ENCODE results near the gene AJUBA. TPM values are rescaled to one million over a fixed set of nuclear protein-coding genes. Genes with fewer than 3 reads are reported as not detected.

The AJUBA gene
- total and polyA plus RNA-seq, 2 of the 8 experiments (the other 6 are each of a cell fraction or from before 2014, with no cell fraction given), result 33.1 to 46.0 TPM

- WGBS, 2 experiments (ENCODE audit: extremely low coverage in 1 of 2, insufficient coverage in 1 of 2, insufficient read length in 1 of 2, insufficient replicate concordance in 2 of 2, low coverage in 1 of 2, low lambda C conversion rate in 2 of 2, missing lambda C conversion rate in 1 of 2), result 85% methylated on average over 1 of the region's 1 CpG; no CpG with 5 or more reads in 1 of the 2 experiments
- Histone ChIP-seq H2AFZ (ENCODE audit: low read length) (no peak overlapping the region), H3K79me1 (ENCODE audit: low read depth, low read length) (no peaks in the 10 kb centered on the region; the same call in 1 of the 2 replicates), H3K14ac (ENCODE audit: insufficient read length) (no peak overlapping the region), H3K4me1 (replicated peaks in 1 of 4; ENCODE audit: control insufficient read depth in 3 of 4, insufficient read depth in 4 of 4, low read length in 3 of 4) (no peaks in the 10 kb centered on the region; a peak in 1 of 7 replicates), H2BK15ac (ENCODE audit: low read length) (no peak overlapping the region), H2AK5ac (ENCODE audit: low read depth, low read length) (no peak overlapping the region), H4K20me1 (replicated peaks in 1 of 2; ENCODE audit: control insufficient read depth in 1 of 2, insufficient read depth in 2 of 2, low read length in 2 of 2) (peaks cover 0 to 4% of the 10 kb centered on the region in 2 experiments), H3K36me3 (ENCODE audit: control insufficient read depth in 2 of 4, insufficient read depth in 4 of 4, low read length in 3 of 4) (peaks cover 17 to 57% (median 41%) of the 10 kb centered on the region in 4 experiments), H4K5ac (ENCODE audit: insufficient read length, low read depth, low read length) (no peak overlapping the region), H3K27ac (ENCODE audit: low read depth, low read length) (no peak overlapping the region), H3K4me2 (ENCODE audit: insufficient read depth in 1 of 2, low read depth in 2 of 2, low read length in 2 of 2) (no peak overlapping the region), H4K91ac (replicated peaks; ENCODE audit: insufficient read length, low read length) (no peak overlapping the region), H3K9me3 (ENCODE audit: insufficient read depth in 2 of 2, low read depth in 1 of 2, low read length in 1 of 2) (no peaks in the 10 kb centered on the region), H2BK20ac (ENCODE audit: low read length) (no peak overlapping the region), H3K79me2 (ENCODE audit: control insufficient read depth in 1 of 2, insufficient read depth in 2 of 2, low read length in 2 of 2) (peaks cover 0 to 2% of the 10 kb centered on the region in 2 experiments; a peak in 1 of 4 replicates), H3K23ac (ENCODE audit: insufficient read length) (no peak overlapping the region), H2BK120ac (replicated peaks; ENCODE audit: low read depth, low read length) (no peak overlapping the region), H4K8ac (ENCODE audit: extremely low read depth, insufficient read depth, low read length) (no peak overlapping the region), H3K27me3 (replicated peaks in 1 of 4; ENCODE audit: control insufficient read depth in 3 of 4, extremely low read depth in 1 of 4, insufficient read depth in 3 of 4, low read length in 3 of 4) (no peaks in the 10 kb centered on the region), H2BK12ac (ENCODE audit: low read depth, low read length) (no peak overlapping the region), H3K18ac (ENCODE audit: extremely low read depth, low read length) (no peak overlapping the region), H3K56ac (replicated peaks; ENCODE audit: insufficient read length, low read depth, low read length) (no peak overlapping the region), H3K4ac (replicated peaks; ENCODE audit: insufficient read length, low read depth, low read length) (no peak overlapping the region), H3K9ac (replicated peaks in 1 of 4; ENCODE audit: extremely low read depth in 1 of 4, low read depth in 3 of 4, low read length in 3 of 4) (no peak overlapping the region), H3K23me2 (ENCODE audit: low read depth, low read length) (no peaks in the 10 kb centered on the region; the same call in 1 of the 2 replicates), H2BK5ac (ENCODE audit: low read depth, low read length) (no peak overlapping the region), H3K4me3 (ENCODE audit: extremely low read depth in 1 of 4, insufficient read depth in 2 of 4, low read depth in 3 of 4, low read length in 4 of 4) (no peak overlapping the region)
- POLR2A ChIA-PET (ENCODE audit: partially characterized antibody), result interaction anchor here (7.3 to 9.7 kb wide), 2 partner anchors 12 to 13 kb away, joined by 115 to 118 read pairs; partner anchors contain the start of genes AJUBA and HAUS4
- DNase-seq (ENCODE audit: low read depth in 1 of 2, low spot score in 2 of 2), result no peak
- CTCF ChIA-PET (ENCODE audit: partially characterized antibody), result interaction anchor here (0.5 to 3.1 kb wide), 5 partner anchors 15 to 98 kb away, joined by 3 to 14 read pairs (median 4); no protein-coding TSS in a partner anchor
- no peak for FAIRE-seq
- TF ChIP-seq PHF8 (conservative IDR thresholded peaks at IDR 0.05; ENCODE audit: low read depth, low read length) (no peak), CTCF (IDR thresholded peaks at IDR 0.05; ENCODE audit: control extremely low read depth in 1 of 3, insufficient read depth in 1 of 3, low read depth in 1 of 3, low read length in 3 of 3) (no peak), CREB1 (IDR thresholded peaks at IDR 0.05) (no peak), BRCA1 (IDR thresholded peaks at IDR 0.05; ENCODE audit: low read depth, low read length) (no peak), RAD21 (IDR thresholded peaks at IDR 0.05 in 1 of 2, conservative IDR thresholded peaks at IDR 0.05 in 1 of 2; ENCODE audit: low read depth in 2 of 2, low read length in 2 of 2) (no peak), MAFK (IDR thresholded peaks at IDR 0.05; ENCODE audit: low read depth, low read length) (no peak), CBX5 (IDR thresholded peaks at IDR 0.05; ENCODE audit: low read depth, low read length) (no peak)
Observed at GRCh38 chr14:22971152-22971551, 11.2 kb downstream of the AJUBA start.
